Mucosa of stomach (tissue), 1 donor: ENCODE data around the gene SAPCD1.

Experiments
- H3K27me3 ChIP-seq: one replicate; pipeline ENCODE4 v1.7.0; 2013; ENCODE audit warnings: mild to moderate bottlenecking, low read length; ENCODE audit not compliant: control insufficient read depth, insufficient read depth
- H3K36me3 ChIP-seq: one replicate; pipeline ENCODE4 v1.7.0; 2013; ENCODE audit warnings: low read length; ENCODE audit not compliant: control insufficient read depth, insufficient read depth
- H3K4me1 ChIP-seq: one replicate; pipeline ENCODE4 v1.7.0; 2013; ENCODE audit warnings: mild to moderate bottlenecking, low read length; ENCODE audit not compliant: control insufficient read depth, insufficient read depth
- H3K4me3 ChIP-seq: one replicate; pipeline ENCODE4 v1.7.0; 2013; ENCODE audit warnings: low read length
- H3K9ac ChIP-seq: one replicate; pipeline ENCODE4 v1.7.0; 2013; ENCODE audit warnings: mild to moderate bottlenecking, low read length, moderate library complexity
- H3K9me3 ChIP-seq: one replicate; pipeline ENCODE4 v1.7.0; 2013; ENCODE audit warnings: mild to moderate bottlenecking, low read length, moderate library complexity; ENCODE audit not compliant: control insufficient read depth
- donor health status: Pancreatic carcinoma.

Gene SAPCD1

DNA sequence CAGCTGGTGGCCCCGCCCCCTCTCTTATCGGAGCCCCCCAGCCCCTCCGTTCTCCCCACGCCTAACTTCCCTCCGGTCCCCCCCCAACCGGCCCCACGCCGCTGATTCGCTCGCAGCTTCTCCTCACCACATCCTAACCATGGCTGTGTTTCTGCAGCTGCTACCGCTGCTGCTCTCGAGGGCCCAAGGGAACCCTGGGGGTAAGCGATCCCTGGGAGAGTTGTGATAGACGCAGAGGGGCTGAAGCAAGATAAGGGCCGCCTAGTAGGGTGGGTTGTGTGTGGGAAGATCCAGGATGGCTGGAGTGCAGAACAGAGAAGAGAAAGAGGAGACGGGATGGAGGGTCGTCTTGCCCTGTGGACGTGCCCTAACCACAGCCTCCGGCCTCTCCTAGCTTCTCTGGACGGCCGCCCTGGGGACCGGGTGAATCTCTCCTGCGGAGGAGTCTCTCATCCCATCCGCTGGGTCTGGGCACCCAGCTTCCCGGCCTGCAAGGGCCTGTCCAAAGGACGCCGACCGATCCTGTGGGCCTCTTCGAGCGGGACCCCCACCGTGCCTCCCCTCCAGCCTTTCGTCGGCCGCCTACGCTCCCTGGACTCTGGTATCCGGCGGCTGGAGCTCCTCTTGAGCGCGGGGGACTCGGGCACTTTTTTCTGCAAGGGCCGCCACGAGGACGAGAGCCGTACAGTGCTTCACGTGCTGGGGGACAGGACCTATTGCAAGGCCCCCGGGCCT, 39.0 kb upstream of the SAPCD1 start, which contains the start of gene MPIG6B:
MPIG6B (plus strand) TSS at position 129 of the 735 bp plus-strand sequence; CDS start at position 140, 11 bp downstream.
- H3K9ac ChIP-seq = no peak within 1 kb of the TSS
- H3K4me1 ChIP-seq = peaks cover 39% of the 10 kb centered on the region
- peaks cover 9% of the 10 kb centered on the region for H3K36me3 ChIP-seq
- H3K4me3 ChIP-seq = no peak within 1 kb of the TSS
- H3K27me3 ChIP-seq = no peaks in the 10 kb centered on the region
- no peaks in the 10 kb centered on the region for H3K9me3 ChIP-seq

DNA sequence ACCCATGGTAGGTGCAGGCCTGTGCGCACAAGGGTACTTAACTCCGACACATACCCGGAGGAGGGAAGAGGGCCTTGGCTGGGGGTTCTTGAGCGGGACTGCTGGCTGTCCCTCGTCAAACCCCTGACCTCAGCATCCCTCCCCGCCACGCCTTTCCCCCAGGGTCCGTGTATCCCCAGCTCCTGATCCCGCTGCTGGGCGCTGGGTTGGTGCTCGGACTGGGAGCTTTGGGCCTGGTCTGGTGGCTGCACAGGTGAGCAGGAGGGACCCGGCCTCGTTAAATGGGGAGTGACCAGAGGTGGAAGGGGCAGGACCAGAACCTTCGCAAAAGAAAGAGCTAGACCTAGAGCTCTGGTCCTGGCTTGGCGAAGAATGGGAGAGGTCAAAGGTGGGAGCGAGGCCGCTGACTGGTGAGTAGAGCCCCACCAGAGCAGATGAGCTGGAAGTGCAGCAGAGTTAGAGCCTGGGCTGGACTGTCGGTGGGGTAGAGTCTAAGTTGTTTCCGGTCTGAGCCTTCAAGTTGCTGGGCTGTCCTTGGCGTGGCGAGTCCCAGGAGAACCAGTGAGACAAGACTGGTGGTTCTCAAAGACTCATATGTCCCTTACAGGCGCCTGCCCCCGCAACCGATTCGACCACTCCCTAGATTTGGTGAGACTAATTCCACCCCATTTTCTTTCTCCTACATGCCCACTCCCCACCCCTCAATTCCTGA, 38.3 kb upstream of the SAPCD1 start:
- Histone ChIP-seq H3K4me1 (peaks cover 39% of the 10 kb centered on the region), H3K36me3 (peaks cover 9% of the 10 kb centered on the region), H3K4me3 (no peak overlapping the region), H3K9ac (no peak overlapping the region), H3K9me3 (no peaks in the 10 kb centered on the region), H3K27me3 (no peaks in the 10 kb centered on the region)

DNA sequence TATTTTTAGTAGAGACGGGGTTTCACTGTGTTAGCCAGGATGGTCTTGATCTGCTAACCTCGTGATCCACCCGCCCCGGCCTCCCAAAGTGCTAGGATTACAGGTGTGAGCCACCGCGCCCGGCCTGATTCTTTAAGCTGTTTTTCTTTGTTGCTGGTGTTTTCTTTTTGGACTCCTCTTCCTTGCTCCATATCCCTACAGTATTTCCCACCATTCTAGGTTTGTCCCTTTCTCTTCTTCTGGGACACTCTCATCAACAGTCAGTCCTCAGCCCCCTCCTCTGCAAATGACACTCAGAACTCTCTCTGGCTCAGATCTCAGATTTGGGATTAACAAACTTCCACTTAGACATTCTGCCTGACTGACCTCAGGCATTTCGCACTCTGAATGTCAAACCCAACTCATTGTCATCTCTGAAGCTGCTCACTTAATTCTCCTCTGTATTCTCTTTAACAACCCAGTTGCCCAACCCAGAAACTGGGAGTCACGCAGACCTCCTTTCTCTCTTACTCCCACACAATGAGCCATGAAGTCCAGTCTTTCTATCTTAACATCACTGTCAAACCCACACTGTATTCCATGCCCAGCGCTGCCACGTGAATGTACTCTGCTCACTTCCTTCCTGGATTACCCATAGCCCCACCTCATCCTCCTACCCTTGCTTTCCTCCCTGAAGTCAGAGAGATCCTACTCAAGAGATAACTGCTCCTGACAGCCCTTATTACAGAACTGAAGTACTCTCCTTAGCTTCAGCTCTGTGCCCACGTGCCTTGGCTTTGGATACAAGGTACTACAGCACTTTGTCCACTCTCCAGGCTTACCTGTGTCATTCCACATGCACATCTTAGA, 36.7 kb upstream of the SAPCD1 start:
- peaks cover 9% of the 10 kb centered on the region for H3K36me3 ChIP-seq
- no peak overlapping the region for H3K4me3 ChIP-seq
- no peaks in the 10 kb centered on the region for H3K27me3 ChIP-seq
- peaks cover 37% of the 10 kb centered on the region for H3K4me1 ChIP-seq
- H3K9ac ChIP-seq = no peak overlapping the region
- no peaks in the 10 kb centered on the region for H3K9me3 ChIP-seq

DNA sequence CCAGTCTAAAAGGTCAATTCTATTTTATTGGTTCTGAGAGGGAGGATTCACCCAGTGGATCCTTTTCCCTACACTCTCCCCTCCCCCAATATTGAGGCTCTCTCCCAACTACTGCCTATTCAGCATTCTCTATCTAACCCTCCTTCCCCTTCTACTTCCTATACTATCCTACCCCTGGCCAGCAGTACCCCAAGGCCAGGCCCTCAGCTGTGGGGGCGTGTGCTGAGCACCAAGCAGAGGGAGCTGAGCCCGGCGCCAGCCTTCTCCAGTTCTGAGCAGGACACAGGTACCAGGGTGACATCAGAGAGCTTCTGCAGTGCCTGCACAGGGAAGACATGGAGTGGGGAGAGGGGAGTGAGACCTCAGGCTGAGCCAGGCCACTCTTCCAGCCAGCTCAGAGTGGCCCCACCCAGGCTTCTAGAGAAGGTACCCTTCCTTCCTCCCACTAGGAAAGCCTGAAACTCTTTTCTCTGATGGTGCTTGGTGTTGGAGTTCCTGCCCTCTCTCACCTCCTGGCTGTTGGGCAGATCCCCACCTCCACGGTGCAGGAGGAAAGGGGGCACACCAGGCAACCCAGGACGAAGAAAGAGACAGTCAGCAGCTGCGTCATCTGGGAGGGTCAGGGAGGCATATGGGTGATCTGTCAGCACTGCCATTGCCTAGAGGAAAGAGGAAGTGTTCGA, 35.3 kb upstream of the SAPCD1 start:
- H3K4me3 ChIP-seq = no peak overlapping the region
- H3K4me1 ChIP-seq = peaks cover 34% of the 10 kb centered on the region
- H3K36me3 ChIP-seq = peaks cover 16% of the 10 kb centered on the region
- H3K27me3 ChIP-seq = no peaks in the 10 kb centered on the region
- no peaks in the 10 kb centered on the region for H3K9me3 ChIP-seq
- H3K9ac ChIP-seq = peak overlapping the region; percentile 51

DNA sequence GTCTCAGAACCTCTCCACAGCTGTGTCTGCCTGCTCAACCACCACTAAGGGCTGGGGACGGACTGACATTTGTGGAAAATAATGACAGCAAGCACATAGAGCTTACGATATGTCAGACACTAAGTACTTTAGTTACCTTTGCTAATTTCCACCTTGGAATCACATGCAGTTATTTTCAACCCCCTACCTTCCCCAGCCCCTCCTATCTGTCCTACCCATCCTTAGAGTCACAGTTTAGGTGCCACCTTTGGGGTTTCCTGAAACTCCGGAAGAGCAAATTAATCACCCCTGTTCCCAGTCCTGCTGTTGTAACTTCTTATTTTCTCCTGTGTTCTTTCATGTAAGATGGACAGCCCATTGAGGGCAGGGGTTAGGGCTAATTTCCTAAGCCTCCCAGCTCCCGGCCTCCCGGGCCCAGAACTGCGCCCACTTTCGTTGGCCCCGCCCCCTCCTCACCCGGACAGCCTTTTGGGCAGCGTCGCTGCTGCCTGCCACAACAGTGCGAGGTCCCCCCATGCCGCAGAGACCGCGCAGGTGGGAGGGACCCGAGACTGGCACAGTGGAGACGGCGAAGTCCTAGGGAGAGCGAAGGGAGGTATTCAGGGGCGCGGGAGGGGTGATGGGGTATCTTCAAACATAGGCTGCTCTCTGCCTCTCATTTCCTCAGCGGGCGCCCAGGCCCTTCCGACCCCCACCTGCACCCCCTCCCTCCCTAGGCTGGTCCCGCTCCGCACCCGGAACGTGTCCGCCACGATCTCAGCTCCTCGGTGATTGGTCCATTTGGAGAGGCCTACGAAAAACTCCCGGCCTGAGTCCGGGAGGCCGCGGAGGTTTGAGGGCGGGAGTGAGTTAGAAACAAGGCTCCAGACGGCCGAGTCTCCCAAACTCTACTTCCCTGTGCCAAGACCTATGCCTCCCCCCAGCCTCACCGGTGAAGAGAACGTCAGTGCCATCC, 34.5 kb upstream of the SAPCD1 start:
- Histone ChIP-seq H3K4me1 (peaks cover 38% of the 10 kb centered on the region), H3K9ac (peak overlapping the region; percentile 78), H3K27me3 (no peaks in the 10 kb centered on the region), H3K36me3 (peaks cover 16% of the 10 kb centered on the region), H3K4me3 (no peak overlapping the region), H3K9me3 (no peaks in the 10 kb centered on the region)

DNA sequence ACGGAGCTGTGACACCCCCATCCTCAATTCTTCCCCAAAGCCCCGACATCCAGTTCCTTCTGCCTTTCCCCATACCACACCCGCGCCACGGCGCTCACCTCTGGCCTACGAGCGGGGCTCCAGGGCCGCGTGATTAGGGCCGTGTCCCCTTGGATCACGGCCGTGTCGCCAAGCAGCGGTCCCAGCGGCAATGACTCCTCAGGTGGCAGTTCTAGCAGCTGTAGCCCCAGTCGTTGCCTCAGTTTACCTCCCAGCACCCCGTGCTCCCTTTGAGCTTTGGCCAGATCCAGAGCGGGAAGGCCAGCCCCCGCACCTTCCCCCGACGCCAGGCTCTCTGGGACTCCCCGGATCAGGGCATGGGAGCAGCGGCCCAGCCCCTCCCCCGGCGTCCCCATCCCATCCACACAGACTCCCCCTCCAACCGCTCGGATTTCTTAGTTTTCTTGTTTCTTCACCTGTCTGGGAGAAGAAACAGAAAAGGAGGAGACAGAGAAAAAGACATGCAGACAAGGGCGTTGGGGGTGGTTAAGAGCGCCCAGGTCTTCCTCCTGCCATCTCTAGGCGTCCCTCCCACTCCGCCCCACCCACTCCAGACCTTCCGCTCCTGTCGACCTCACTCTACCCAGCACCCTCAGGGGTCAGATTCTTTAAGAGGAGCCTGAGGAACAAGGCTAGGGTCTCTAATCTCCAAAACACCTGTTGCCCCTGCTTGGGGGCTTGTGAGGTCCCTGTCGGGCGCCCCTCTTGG, 33.5 kb upstream of the SAPCD1 start, which contains the start of gene DDAH2:
DDAH2 (minus strand) TSS at position 533 of the 748 bp plus-strand sequence; CDS start at position 395, 138 bp downstream.
- H3K9me3 ChIP-seq = no peaks in the 10 kb centered on the region
- peak within 1 kb of the TSS; percentile 83 for H3K4me3 ChIP-seq
- H3K9ac ChIP-seq = peak within 1 kb of the TSS; percentile 78
- H3K27me3 ChIP-seq = no peaks in the 10 kb centered on the region
- peaks cover 26% of the 10 kb centered on the region for H3K36me3 ChIP-seq
- peaks cover 45% of the 10 kb centered on the region for H3K4me1 ChIP-seq

DNA sequence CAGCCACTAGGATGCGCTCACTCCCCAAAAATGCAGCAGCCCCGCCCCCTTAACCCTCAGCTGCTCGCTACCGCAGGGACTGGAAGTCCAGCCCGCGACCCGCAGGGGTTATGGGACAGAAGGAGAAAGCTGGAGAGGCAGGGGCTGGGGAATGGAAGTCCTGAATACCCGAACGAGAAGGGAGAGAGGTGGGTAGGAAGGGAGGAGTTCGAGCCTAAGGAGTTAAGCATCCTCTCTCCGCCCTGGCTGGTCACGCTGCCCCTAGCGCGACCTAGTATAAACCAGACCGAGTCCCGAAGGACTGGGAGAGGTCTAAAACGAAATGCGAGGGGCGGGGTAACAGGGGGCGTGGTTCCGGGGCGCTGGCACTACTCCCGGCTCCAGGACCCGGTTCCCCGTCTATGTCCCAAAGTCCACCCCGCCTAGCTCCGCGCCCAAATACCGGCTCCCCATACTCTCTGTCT, 32.9 kb upstream of the SAPCD1 start:
- H3K9ac ChIP-seq = peak overlapping the region; percentile 78
- peaks cover 51% of the 10 kb centered on the region for H3K4me1 ChIP-seq

DNA sequence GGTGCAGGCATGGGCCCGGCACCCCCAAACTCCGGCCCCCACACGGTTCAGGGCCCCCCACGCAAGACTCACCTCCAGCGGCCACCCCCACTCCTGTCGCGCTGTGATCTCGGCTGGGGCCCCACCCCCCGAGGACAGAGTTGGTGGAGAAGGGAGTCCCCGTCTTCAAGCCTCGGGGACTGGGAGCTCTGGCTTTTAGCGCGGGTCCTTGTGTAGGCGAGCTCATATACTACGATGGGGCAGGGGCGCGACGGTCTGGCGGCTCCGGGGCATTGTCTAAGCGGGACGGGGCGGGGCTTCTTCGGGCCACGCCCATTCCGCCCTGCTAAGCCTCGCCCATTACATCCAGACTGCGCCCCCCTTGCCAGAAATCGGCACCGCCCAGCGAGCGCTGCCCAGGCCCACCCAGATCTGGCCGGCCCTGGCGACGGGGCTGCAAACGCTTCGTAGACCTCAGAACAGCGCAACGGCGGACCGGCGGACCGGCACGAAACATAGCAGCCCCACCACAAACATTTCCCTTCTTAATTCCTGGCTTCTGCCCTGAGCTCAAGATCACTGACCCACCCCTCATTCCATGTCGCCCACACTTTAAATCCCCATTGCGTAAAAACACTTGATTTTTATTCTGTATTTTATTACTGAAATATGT, 32.4 kb upstream of the SAPCD1 start:
- peaks cover 26% of the 10 kb centered on the region for H3K36me3 ChIP-seq

More for the DNA sequence above, 32.9 kb upstream of the SAPCD1 start:
- no peaks in the 10 kb centered on the region for H3K9me3 ChIP-seq
- H3K36me3 ChIP-seq = peaks cover 26% of the 10 kb centered on the region
- peak overlapping the region; percentile 83 for H3K4me3 ChIP-seq
- no peaks in the 10 kb centered on the region for H3K27me3 ChIP-seq

DNA sequence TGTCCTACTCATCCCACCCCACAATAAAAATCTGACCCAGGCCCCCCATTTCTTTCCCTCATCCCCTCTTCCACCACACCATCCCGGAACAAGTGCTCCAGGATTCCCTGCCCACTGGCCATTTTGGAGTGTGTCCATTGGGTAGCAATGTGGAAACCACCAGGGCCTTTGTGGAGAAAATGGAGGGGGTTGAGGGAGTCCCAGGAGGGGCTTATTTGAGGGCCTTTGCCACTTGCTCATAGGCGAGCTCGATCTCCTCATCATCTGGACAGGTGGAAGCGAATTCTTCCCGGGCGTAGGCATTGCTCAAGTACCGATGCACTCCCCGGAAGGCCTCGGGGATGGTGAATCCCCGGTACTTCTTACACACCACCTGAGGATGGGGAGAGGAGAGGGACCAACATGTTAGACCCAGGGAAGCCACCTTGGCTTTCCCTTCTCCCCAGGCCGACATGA, 31.8 kb upstream of the SAPCD1 start:
- Histone ChIP-seq H3K4me3 (no peak overlapping the region), H3K27me3 (no peaks in the 10 kb centered on the region), H3K4me1 (peaks cover 53% of the 10 kb centered on the region), H3K36me3 (peaks cover 26% of the 10 kb centered on the region), H3K9ac (peak overlapping the region; percentile 78), H3K9me3 (no peaks in the 10 kb centered on the region)

More for the DNA sequence above, 32.4 kb upstream of the SAPCD1 start:
- no peaks in the 10 kb centered on the region for H3K9me3 ChIP-seq
- peaks cover 53% of the 10 kb centered on the region for H3K4me1 ChIP-seq
- H3K4me3 ChIP-seq = peak overlapping the region; percentile 83
- H3K27me3 ChIP-seq = no peaks in the 10 kb centered on the region
- H3K9ac ChIP-seq = peak overlapping the region; percentile 78

DNA sequence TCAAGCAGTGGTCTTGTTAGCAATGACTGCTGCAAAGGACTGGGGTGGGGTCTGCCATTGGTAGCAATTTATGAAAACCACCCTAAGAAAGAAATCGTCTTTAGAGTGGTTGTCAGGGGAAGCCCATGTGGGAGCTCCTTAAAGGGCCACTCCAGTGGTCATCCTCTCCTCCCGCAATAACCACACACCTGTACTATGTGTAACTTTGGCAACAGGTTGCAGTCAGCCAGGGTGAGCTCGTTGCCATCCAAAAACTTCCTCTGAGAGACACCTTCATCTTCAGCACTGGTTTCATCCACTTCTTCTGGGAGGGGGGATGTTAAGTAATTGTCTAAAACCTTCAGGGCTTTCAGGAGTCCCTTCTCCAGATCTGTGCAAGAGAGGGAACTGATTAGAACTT, 30.4 kb upstream of the SAPCD1 start:
- H3K9me3 ChIP-seq = no peaks in the 10 kb centered on the region
- no peaks in the 10 kb centered on the region for H3K27me3 ChIP-seq
- H3K4me1 ChIP-seq = peaks cover 56% of the 10 kb centered on the region
- H3K9ac ChIP-seq = no peak overlapping the region
- no peak overlapping the region for H3K4me3 ChIP-seq
- H3K36me3 ChIP-seq = peaks cover 24% of the 10 kb centered on the region
